HCT116 (cell line): ENCODE results near the gene SETD1B. TPM values are rescaled to one million over a fixed set of nuclear protein-coding genes. Genes with fewer than 3 reads are reported as not detected.
"Not testable (repeated sequence)": the region's sequence is repeated elsewhere in the genome, so short reads cannot be mapped to it uniquely, and the experiment has no call there.

Source experiments
- ATAC-seq: fragments of 200-7000 bp; cut with Tn5 transposase; 2 replicates; pipeline ENCODE4 v1.9.1; 2020; ENCODE audit warnings: mild to moderate bottlenecking, moderate library complexity
- BruUV-seq: library from RNA; stranded (reverse); fragments of 400-500 nt; replicated peaks from 2 replicates; lab custom pipeline; 2021; lab: Mats Ljungman, UMichigan
- CTCF ChIA-PET: fragments of 300-600 bp; sonication (Branson Sonifier 250); formaldehyde crosslinking; loops from one replicate; lab custom pipeline; 2021; ENCODE audit warnings: antibody characterized with exemption; lab: Charles Lee
- POLR2A ChIA-PET: fragments of 300-600, 350-600 bp; sonication (Branson Sonifier 250); formaldehyde crosslinking; loops from one replicate; lab custom pipeline; 2021; ENCODE audit warnings: antibody characterized with exemption; lab: Charles Lee
- RAD21 ChIA-PET, 2 experiments: fragments of 300-600 bp; sonication (Branson Sonifier 250); formaldehyde crosslinking; loops; one replicate each; lab custom pipeline; 2023; ENCODE audit warnings: low total read pairs in 2 of 2; ENCODE audit not compliant: uncharacterized antibody in 2 of 2, unreplicated experiment in 2 of 2, low non-redundant PET in 1 of 2; lab: Charles Lee
- DNase-seq: peaks from one replicate; pipeline ENCODE4 v3.0.0-alpha.2; 2010; ENCODE audit warnings: low read depth, low spot score
- H2AFZ ChIP-seq: fragments of 200-600 bp; shearing (Covaris generic), sonication (generic); 2 replicates; pipeline ENCODE4 v1.6.1; 2017; ENCODE audit warnings: low read depth, mixed run types, mixed read lengths, antibody characterized with exemption, low read length; ENCODE audit not compliant: poor library complexity, severe bottlenecking
- H3K27ac ChIP-seq: 2 replicates; pipeline ENCODE4 v1.5.1; 2012; ENCODE audit warnings: low read depth, low read length
- H3K27me3 ChIP-seq: fragments of 200-600 bp; sonication (generic); 2 replicates; pipeline ENCODE4 v1.6.1; 2016; ENCODE audit warnings: mixed run types, low read length, mixed read lengths; ENCODE audit not compliant: insufficient read depth
- H3K36me3 ChIP-seq, 2 experiments: fragments of 200-500 bp in 1 of 2; fragments of 200-600 bp in 1 of 2; sonication (Bioruptor generic) in 1 of 2; sonication (generic) in 1 of 2; 2 replicates each; pipeline versions ENCODE4 v1.5.1 to v1.6.1; 2014 to 2016; ENCODE audit warnings: low read length in 2 of 2, inconsistent platforms in 1 of 2, mixed read lengths in 1 of 2, mixed run types in 1 of 2; ENCODE audit not compliant: insufficient read depth in 2 of 2, control insufficient read depth in 1 of 2
- H3K4me1 ChIP-seq, 2 experiments: fragments of 200-600 bp in 1 of 2; sonication (generic) in 1 of 2; 2 replicates each; pipeline versions ENCODE4 v1.5.1 to v1.6.1; 2012 to 2017; ENCODE audit warnings: low read length in 2 of 2, inconsistent platforms in 1 of 2, mild to moderate bottlenecking in 1 of 2, mixed read lengths in 1 of 2, mixed run types in 1 of 2, moderate library complexity in 1 of 2; ENCODE audit not compliant: insufficient read depth in 2 of 2, control insufficient read depth in 1 of 2
- H3K4me2 ChIP-seq: fragments of 200-600 bp; sonication (generic); 2 replicates; pipeline ENCODE4 v1.6.1; 2017; ENCODE audit warnings: mixed run types, low read length, mixed read lengths
- H3K4me3 ChIP-seq, 2 experiments: fragments of 200-600 bp in 1 of 2; sonication (generic) in 1 of 2; replicated peaks in 1 of 2; 2 replicates each; pipeline ENCODE4 v1.5.1; 2011 to 2016; ENCODE audit warnings: low read length in 2 of 2, control low read depth in 1 of 2, low read depth in 1 of 2, mild to moderate bottlenecking in 1 of 2, mixed read lengths in 1 of 2, mixed run types in 1 of 2
- H3K79me2 ChIP-seq: fragments of 200-600 bp; sonication (generic); 2 replicates; pipeline ENCODE4 v1.6.1; 2017; ENCODE audit warnings: mild to moderate bottlenecking, mixed run types, low read length, moderate library complexity, mixed read lengths; ENCODE audit not compliant: insufficient read depth
- H3K9ac ChIP-seq: fragments of 200-600 bp; sonication (generic); 2 replicates; pipeline ENCODE4 v1.6.1; 2016; ENCODE audit warnings: low read length, mixed read lengths
- H3K9me2 ChIP-seq: fragments of 200-600 bp; sonication (generic), shearing (Covaris generic); 2 replicates; pipeline ENCODE4 v1.6.1; 2017; ENCODE audit warnings: mixed run types, mild to moderate bottlenecking, moderate library complexity; ENCODE audit not compliant: insufficient read depth
- H3K9me3 ChIP-seq, 2 experiments: fragments of 200-500 bp in 1 of 2; fragments of 200-600 bp in 1 of 2; sonication (Bioruptor generic) in 1 of 2; sonication (generic) in 1 of 2; 2 replicates each; pipeline ENCODE4 v1.6.1; 2014 to 2017; ENCODE audit warnings: low read length in 2 of 2, mixed read lengths in 2 of 2, inconsistent platforms in 1 of 2, low read depth in 1 of 2, mild to moderate bottlenecking in 1 of 2, mixed run types in 1 of 2, moderate library complexity in 1 of 2; ENCODE audit not compliant: control insufficient read depth in 1 of 2, insufficient read depth in 1 of 2
- H4K20me1 ChIP-seq: fragments of 200-600 bp; sonication (generic), shearing (Covaris generic); 2 replicates; pipeline ENCODE4 v1.6.1; 2017; ENCODE audit warnings: mixed run types, mild to moderate bottlenecking, moderate library complexity; ENCODE audit not compliant: insufficient read depth
- CTCF ChIP-seq, 3 experiments: fragments of 200-600 bp in 1 of 3; sonication (generic) in 1 of 3; IDR thresholded peaks in 2 of 3; conservative IDR thresholded peaks in 1 of 3; 2 replicates each; pipeline ENCODE4 v1.5.1; 2012 to 2017; ENCODE audit warnings: low read depth in 2 of 3, low read length in 2 of 3, antibody characterized with exemption in 1 of 3, borderline replicate concordance in 1 of 3, control low read depth in 1 of 3, mild to moderate bottlenecking in 1 of 3, mixed read lengths in 1 of 3, mixed run types in 1 of 3, moderate library complexity in 1 of 3; ENCODE audit not compliant: insufficient read depth in 1 of 3
- ELF1 ChIP-seq: IDR thresholded peaks from 2 replicates; pipeline ENCODE4 v1.6.1; 2012; ENCODE audit warnings: low read depth, borderline replicate concordance
- SRF ChIP-seq: IDR thresholded peaks from 2 replicates; pipeline ENCODE4 v1.6.1; 2012; ENCODE audit warnings: low read depth
- intact Hi-C: fragments of 100-400 bp; cut with micrococcal nuclease; formaldehyde crosslinking; loops from 2 replicates; pipeline ENCODE4 v1.10.0; 2022
- total RNA-seq: library from RNA; stranded (reverse); gene quantifications from one replicate; pipeline ENCODE4 v1.2.1, GENCODE V29; 2021; ENCODE audit not compliant: unreplicated experiment

SETD1B gene
- total RNA-seq, 1 experiment from 2014 or later: 17.5 TPM

- no peak for TF ChIP-seq CTCF (IDR thresholded peaks at IDR 0.05 in 2 of 3, conservative IDR thresholded peaks at IDR 0.05 in 1 of 3; ENCODE audit: borderline replicate concordance in 1 of 3, insufficient read depth in 1 of 3, low read depth in 2 of 3, low read length in 2 of 3)
Measured at GRCh38 chr12:121861636-121862254, 57.9 kb downstream of the SETD1B start (continued).

GRCh38 chr12:121866331-121866730 lies 62.5 kb downstream of the SETD1B start:
- no peaks in the 10 kb centered on the region for H3K36me3 ChIP-seq
- H3K9me2 ChIP-seq: no peaks in the 10 kb centered on the region
- intact Hi-C loops: no loop called here
- no peak overlapping the region for H3K4me3 ChIP-seq
- H4K20me1 ChIP-seq: no peaks in the 10 kb centered on the region
- no peak overlapping the region for H2AFZ ChIP-seq
- H3K27me3 ChIP-seq: no peaks in the 10 kb centered on the region
- ATAC-seq: no peak
- TF ChIP-seq ELF1 (no peak), SRF (no peak)
- H3K4me1 ChIP-seq: no peaks in the 10 kb centered on the region
- H3K27ac ChIP-seq: no peak overlapping the region
- no peak for DNase-seq
- no TSS peak for BruUV-seq
- H3K4me2 ChIP-seq: no peak overlapping the region
- ChIA-PET POLR2A (no interaction called here), CTCF (interaction anchor here (1.4 kb wide), 1 partner anchor 54 kb away, joined by 3 read pairs; no protein-coding TSS in a partner anchor), RAD21 (no interaction called here)
- H3K9ac ChIP-seq: no peak overlapping the region
- no peaks in the 10 kb centered on the region for H3K79me2 ChIP-seq
- no peaks in the 10 kb centered on the region for H3K9me3 ChIP-seq

- DNase-seq, H3K79me2 ChIP-seq, CTCF ChIA-PET, H3K27ac ChIP-seq, H3K9me2 ChIP-seq, intact Hi-C loops, BruUV-seq, H3K9me3 ChIP-seq, H3K4me2 ChIP-seq, H2AFZ ChIP-seq, ATAC-seq, H4K20me1 ChIP-seq, H3K9ac ChIP-seq, H3K36me3 ChIP-seq, POLR2A ChIA-PET, RAD21 ChIA-PET, H3K27me3 ChIP-seq, H3K4me1 ChIP-seq, H3K4me3 ChIP-seq: not testable (repeated sequence)
Measured at GRCh38 chr12:121869229-121869628, 65.4 kb downstream of the SETD1B start.
